NCI-H2227 treated with DMSO at 0.1 percent for 48 hours (cell line): ENCODE measurements around the gene PDE3A.

Source experiments
- DNase-seq: peaks from one replicate; lab custom pipeline; 2025; lab: John Stamatoyannopoulos, UW

The PDE3A gene

DNA sequence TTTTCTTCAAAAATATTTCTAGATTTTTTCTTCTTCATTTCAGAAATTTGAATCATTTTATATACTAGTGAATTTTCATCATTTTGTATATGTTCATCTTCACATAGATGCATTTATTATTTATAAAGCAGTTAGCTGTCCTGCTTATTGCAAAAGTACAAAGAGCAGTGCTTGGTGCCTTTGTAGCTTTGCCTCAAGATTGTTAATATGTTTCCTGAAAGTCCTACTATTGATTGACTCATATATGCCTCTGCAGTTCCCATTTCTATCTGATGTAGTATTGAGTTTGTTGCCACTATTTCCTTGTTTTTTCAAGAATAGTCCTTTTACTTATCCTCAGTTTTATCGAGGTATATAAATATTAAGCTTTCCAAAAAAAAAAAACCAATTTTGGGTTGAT, 89.7 kb downstream of the PDE3A start:
- no peak for DNase-seq

DNA sequence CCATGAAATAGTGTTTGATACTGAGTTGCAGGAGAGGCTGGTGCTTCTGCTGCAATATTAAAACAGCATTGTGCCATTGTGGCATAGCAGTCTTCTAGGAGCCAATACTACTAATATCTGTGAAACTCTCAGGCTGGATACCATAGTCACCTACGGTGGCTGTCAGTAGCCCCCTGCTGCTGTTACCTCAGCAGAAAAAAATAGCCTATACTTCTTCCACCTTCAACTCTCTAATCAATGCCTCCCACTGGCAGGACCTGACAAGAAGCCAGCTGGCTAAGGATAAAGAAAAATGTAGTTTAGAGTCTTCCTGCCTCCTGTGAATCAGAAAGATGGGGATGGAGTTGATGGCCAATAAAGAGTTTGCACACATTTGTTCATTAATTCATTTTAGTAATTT, 91.6 kb downstream of the PDE3A start:
- no peak for DNase-seq

DNA sequence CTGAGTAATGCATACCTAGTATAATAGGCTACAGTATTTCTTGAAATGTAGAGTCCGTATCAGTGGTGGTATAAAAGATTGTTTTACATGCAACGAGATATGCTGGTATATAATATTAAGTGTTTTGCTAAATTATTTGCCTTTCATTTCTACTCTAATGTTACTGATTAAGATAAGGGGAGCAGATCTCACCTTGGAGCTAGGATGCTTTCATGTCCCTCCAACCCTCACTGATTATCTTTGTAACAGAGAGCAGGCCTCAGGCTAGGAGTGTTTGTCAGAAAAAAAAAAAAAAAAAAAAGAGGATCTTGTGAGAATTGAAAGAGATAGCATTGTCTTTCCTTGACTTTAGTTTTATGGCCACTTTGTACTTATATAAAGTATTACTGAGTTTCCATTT, 92.6 kb downstream of the PDE3A start:
- no peak for DNase-seq

DNA sequence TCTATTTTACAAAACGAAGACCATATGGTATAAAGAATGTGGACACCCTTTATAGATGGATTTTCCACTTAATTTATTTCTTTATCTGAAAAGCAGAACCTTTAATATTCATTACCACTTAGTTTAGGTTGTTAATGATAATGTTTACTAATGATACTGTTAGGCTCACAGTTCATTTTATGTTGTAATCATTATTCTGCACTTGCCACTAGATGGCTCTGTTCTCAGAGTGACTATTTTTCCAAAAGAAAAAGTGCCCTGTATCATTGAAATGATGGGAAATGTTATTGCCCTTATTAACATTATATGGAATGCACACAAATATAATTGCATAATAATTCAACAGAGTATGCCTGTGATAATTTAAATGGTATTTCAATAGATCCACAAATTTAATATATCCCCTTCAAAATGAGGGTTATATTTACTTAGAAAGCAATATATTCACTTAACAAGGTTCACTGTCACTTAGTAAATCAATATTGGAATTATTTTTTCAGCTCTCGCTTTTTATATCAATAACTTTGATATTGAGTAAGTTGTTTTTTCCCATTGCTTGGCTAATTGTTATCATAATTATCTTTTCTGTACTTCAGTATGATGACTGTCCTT, 95.7 kb downstream of the PDE3A start:
- no peak for DNase-seq

DNA sequence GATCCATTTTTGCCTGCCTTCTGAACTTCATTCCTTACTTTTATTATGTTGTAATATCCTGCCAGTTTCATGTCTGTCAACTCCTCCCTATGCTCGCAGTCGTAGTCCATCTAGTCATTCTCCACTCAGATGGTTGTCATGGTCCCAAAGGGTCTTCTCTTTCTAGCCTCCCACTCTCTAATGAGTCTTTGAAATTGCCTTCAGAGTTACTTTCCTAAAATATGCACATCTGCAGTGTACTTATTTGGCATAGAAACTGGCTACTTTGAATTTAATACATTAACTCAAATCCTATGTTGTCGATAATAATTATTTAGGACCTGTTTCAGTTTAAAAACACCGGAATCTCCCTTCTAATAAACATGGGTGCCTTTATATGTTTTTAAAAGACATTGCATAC, 101.0 kb downstream of the PDE3A start:
- DNase-seq, result no peak

DNA sequence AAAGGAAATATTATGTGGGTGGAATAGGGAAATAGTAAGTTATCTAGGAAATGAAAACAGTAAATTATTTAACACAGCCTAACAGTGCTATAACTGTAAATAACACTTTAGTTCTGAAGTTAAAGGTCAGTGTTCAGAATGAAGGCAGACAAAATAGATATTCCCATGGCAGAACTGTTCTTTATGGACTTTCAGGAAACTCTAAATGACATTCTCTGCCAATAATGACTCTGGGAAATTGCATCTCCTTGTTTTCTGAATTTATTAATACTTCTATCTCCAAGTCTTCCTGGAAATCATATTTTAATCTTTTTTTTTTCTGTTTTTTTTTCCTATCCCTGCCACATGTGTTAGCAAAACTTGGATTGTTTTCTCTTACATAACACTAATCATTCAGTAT, 101.4 kb downstream of the PDE3A start:
- DNase-seq, result no peak

DNA sequence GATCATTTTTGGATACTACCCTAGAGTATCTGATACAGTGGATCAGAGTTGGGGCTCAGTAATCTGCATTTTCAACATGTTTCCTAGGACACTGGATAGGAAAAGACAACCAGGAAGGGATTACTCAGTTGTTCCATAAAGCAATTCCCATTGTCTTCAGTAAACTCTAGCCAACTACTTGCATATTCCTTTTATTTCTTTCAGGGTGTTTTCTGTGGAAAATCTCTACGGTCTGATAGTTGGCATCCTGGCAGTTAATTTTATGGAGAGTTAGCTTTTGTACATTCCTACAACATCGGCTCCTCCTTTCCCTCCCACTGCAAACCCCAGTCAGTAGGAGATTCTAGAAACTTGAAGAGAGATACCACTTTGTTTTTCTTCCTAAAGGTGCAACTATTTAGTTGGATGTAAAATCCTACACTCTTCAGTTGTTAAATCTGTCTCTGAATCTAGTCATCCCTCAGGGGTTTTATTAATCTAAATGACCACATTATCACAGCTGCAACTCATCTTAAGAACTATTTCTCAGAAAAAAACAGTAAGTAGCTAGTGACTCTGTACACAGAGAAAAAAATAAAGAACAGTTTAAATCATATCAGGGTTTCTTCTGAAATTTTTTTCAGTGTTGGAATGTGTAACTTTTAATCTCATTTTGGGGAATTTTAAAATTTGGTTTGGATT, 103.9 kb downstream of the PDE3A start:
- DNase-seq, result no peak

DNA sequence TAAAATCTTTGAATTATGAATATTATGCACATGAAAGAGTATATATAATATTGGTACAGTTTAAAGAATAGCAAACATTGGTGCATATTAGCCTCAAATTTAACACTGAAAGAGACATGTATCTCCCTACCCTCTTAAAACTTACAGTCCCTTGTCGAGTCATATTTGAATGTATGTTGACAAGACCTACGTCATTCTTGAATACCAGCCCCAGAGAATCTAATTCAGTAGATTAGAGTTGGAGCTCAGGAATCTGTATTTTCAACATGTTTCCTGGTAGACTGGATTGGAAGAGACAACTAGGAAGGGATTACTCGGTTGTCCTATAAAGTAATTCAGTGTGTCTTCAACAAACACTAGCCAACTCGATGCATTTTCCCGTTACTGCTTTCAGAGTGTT, 104.8 kb downstream of the PDE3A start:
- no peak for DNase-seq

DNA sequence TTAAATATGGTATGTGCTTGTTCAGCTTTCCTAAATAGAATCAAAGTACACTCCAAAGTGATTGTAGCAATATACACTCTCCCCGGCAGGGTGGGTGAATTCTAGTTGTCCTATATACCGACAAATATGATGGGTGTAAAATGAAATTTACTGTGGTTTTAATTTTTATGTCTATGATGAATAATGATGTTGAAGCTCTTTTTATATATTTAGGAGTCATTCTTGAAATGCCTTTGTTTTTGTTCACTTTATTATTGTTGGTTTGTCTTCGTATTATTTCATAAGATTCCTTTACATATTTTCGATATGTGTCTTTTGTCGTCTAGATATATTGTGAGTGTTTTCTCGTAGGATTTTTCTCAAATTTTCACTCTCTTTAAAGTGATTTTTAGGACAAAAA, 105.7 kb downstream of the PDE3A start:
- no peak for DNase-seq

DNA sequence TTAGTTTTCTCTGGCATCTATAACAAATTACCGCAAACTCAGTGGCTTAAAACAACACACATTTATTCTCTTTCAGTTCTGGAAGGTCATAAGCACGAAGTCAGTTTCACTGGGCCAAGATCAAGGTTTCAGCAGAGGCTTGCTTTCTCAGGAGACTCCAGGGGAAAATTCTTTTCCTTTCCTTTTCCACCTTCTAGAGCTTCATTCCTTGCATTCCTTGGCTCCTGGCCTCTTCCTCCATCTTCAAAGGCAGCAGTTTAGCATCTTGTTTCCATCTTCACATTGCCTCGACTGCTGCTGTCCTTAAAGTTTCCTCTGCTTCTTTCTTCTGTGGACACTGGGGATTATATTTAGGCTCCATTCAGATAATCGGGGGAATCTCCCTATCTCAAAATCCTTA, 106.1 kb downstream of the PDE3A start:
- DNase-seq, result no peak

DNA sequence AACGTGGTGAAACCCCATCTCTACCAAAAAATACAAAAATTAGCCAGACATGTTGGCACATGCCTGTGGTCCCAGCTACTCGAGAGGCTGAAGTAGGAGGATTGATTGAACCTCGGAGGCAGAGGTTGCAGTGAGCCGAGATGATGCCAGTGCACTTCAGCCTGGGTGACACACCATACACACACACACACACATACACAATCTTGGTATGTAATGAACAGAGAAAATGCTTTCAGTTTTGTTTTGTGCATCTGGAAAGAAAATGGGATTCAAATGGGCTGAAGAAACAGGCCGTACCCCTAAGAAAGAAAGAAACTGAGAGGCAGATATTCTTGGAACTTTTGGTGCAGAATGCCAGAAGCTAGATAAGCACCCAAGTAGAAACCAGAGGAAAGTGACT, 107.2 kb downstream of the PDE3A start:
- DNase-seq, result no peak

DNA sequence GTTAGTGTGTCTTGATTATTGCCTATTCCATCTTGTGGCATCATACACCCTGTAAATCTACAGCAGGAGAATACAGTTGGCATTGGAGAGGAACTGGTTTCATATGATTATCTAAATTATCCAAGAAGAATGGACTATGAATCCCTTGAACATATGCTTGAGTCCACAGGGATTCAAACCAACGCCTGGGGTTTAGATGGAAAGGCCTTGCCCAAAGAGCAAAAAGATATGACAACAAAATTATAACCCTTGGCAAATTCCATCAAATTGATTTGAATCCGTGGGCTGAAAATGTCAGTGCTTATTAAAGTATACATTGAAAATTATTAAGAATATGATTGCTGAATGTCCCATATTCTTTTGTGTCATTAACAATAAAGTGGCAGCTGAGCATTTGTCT, 108.2 kb downstream of the PDE3A start:
- DNase-seq, result no peak

DNA sequence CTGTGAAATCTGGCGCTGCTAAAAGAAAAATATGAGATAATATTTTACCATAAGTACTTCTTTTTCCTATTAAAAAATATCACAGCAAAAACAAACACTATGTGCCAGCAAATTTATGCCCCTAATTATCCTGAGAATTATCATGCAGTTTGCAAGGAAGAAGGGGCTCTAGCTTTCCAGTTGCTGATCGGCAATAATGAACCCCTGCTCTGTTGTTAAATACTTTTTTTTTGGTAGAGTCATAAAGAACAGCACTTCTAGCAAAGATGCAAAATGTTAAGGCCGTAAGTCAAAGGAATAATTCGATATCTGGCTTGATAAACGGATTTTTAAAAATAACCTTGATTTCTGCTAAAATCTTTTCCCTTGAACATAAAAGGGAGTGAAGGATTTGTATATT, 108.9 kb downstream of the PDE3A start:
- DNase-seq, result no peak

DNA sequence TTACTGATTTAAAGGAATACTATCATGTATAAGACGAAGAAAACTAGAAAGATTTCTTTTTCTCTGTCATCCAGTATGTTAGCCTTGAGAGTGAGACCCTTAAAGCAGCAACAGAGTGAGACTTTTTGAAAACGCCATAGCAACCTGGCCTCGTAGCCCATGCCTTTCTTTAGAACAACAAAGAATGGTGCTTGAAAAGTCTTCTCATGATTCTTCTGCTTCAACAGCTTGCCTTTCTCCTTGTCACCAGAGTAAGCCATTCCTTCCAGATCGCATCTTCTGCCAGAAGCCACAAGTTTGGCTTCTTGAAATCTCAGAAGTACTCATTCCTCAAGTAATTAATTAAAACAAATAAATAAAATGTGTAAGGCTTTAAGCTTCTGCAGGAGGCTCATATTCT, 109.3 kb downstream of the PDE3A start:
- DNase-seq, result no peak

DNA sequence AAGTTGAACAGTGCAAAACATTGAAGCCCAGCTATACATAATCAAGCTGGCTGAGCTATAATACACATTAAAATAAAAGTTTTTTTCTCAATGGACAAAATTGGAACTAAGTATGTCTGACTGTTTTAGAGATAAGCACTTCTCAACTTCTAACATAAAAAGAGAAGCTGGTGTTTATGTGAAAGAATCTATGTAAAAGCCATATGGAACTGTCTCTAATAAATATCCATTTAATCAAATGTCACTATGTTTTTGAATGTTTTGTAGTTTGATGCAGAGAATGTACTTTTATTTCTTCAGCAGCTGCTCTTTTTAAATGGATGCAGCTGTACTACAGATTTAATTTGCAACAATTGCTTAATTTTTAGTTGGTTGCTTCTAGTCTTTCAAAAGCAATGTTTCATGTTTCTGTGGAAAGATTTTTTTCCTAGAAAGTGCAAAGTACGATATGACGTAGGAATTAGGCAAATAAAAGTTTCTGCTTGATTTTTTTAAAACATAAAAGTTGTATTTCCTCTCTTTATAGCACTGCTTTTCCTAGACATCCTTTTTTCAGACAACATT, 114.2 kb downstream of the PDE3A start:
- no peak for DNase-seq

DNA sequence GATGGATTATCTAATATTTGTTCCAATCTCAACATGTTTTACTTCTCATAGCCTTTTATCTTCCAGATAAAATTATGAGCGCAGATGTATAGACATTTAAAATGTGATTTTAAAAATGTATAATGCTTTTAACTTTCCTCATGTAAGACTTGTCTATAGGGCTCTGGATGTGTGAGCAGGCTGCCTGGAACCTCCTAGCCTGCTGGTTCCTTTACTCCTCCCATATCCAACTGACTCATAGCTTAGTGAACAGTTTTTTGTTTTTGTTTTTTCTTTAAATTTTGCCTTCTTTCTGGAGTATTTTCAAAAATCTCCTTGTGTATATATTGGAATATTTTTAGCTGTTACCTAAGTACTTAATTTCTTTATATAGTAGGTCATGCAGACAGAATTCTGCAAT, 115.4 kb downstream of the PDE3A start:
- no peak for DNase-seq

DNA sequence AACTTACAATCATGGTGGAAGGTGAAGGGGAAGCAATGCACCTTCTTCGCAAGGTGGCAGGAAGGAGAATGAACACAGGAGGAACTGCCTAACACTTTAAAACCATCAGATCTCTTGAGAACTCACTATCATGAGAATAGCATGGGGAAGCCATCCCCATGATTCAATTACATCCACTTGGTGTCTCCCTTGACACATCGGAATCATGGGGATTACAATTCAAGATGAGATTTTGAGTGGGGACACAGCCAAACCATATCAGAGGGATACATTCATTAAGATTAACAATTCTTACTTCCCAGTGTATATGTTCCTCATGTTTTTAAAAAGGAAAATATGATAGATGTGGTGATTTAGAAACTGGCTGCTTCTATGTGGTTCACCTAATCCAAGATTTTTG, 117.9 kb downstream of the PDE3A start:
- no peak for DNase-seq

DNA sequence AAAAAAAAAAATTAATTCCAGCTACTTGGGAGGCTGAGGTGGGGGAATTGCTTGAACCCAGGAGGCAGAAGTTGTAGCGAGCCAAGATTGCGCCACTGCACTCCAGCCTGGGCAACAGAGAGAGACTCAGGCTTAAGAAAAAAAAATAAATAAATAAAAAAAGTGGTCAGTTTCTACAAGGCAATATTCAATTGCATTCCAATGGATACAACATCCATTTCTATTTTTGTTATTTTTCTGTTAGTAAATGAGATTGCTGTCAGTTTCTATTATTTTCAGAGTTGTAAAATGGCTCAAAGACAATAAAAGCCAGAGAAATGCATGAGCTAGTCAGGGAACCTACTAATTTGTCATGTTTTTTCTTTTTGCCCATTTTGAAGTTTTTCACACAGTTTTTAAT, 119.2 kb downstream of the PDE3A start:
- DNase-seq, result no peak

DNA sequence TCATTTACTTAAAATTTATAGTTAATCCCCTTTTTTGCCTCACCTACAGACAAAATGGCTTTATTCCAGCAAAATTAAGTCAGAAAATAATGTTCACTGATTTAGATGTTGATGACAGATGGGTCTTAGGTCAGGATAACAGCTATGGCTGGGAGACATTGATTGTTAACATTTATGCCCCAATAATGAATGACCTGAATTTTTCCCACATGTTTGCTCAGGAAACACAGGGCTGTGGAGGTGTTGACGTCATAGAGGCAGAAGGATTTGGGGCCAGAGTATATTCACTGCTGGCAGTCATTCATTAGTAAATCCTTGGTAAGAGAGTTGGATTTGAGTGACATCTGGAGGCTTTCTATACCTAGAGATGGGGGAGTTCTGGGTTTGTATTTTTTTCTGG, 121.3 kb downstream of the PDE3A start:
- no peak for DNase-seq

DNA sequence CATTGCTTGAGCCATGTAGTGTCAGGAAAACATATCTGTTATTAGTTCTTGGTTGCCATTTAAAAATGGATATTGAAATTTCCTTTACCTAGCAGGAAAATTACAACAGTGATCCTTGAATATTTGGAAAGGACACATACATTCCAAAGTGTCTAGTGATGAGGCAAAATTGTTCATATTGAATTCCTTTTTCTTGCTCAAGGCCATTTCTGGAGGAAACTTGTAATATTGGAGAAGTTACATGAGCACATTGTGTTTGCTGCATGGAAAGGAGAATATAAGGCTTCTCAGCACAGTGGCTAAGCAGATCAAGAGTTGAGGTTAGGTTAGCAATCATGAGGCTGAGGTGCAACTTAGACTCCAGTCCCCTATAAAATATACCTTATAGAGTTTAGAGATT, 121.9 kb downstream of the PDE3A start:
- no peak for DNase-seq

DNA sequence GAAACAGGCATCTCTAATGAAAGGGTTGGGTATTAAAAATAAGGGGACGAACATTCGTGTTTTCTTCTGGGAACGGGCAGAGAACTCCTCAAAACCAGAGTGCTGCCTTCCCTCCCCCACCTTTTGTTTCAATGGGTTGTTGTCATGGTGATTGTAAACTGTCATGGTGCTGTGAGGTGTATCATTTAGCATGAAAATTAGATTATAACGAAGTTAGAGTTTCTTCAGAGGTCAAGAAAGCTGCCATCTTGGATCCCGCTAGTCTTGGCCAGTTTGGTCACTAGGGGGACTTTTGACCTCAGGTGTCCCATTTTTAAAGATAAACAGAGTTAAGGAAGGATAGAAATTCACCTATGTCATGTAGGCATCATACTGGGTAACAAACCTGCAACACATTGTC, 123.0 kb downstream of the PDE3A start:
- DNase-seq, result no peak

DNA sequence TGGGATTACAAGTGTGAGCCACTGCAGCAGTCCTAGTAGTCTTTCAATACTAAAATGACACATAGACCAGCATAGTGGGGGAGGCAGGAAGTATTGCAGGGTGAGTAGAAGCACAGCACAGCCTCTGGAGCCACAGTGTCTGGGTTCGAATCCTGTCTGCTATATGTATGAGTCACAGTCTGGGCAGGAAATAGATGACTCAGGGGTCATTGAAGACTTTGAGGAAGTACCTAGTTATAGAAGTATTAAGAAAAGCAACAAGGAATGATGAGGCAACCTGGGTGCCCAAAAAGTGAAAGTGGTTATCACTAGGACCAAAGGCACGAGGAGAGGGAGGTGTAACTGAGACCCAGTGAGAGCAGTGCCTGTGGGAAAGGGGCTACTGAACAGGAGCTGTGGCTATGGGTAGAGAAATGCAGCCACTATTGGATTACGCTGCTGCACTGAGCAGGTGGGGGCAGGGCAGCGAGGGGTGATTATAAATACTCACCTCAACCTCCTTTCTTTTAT, 124.0 kb downstream of the PDE3A start:
- DNase-seq, result no peak

DNA sequence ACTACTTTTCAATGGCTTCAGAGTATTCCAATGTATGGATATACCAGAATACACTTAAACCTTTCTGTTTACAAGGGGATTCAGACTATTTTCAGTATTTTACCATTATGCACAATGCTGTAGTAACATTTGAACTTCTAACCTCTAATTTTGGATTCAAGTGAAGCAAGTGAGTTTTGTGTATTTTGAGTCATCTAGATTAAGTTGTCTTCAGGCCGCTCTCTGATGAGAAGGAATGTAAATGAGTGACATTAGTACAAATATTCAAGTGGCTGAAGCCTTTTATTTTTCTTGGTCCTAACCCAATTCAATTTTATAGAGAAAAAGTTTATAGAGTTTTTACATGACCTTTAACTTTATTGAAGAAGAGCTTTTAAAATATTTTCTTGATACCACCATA, 125.6 kb downstream of the PDE3A start:
- no peak for DNase-seq

DNA sequence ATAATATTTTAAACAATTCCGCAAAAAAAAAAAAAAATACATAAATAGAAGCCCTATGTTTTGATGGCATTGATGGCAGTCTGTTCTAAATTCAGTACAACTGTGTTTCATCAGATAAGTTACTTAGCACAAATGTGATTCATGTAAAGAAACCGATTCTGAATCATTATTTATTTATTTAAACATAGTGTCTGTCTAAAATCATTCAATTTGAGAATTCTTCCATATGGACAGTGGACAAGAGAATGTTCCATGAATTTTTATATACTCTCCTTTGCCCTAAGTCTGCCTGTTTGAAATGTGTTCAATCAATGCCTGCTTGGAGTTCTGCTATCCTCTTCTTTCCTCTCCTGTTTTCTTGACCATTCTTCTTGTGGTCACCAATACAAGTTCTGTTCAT, 126.5 kb downstream of the PDE3A start:
- no peak for DNase-seq
